Measurements from ENCODE around the gene DNAJC6. TPM values are rescaled to one million over a fixed set of nuclear protein-coding genes. Genes with fewer than 3 reads are reported as not detected.

DNAJC6 gene
- total RNA-seq, 2 donors from 2014 or later: 13.8 to 15.4 TPM

DNA sequence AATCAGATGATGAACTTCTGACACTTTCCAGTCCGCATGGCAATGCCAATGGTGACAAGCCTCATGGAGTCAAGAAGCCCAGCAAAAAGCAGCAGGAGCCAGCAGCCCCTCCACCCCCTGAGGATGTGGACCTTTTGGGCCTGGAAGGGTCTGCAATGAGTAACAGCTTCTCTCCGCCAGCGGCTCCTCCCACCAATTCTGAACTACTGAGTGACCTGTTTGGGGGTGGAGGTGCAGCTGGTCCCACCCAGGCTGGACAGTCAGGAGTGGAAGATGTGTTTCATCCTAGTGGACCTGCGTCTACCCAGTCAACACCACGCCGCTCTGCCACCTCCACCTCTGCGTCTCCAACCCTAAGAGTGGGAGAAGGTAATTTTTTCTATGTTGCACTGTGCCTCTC is 83.2 kb downstream of the DNAJC6 start:
- ATAC-seq (no peak), DNase-seq (no peak)
- intact Hi-C loops (cut with DNase I): no loop called here

GRCh38 chr1:65393347-65393746 is 84.0 kb downstream of the DNAJC6 start:
- ATAC-seq: no peak
- intact Hi-C loops (cut with DNase I): no loop called here
- DNase-seq: no peak

- no peak for DNase-seq
- intact Hi-C loops (cut with DNase I): no loop called here
- ATAC-seq: no peak
These were observed 84.6 kb downstream of the DNAJC6 start for GRCh38 chr1:65393928-65394327.

- no peak for DNase-seq
- ATAC-seq: no peak
- intact Hi-C loops (cut with DNase I): no loop called here
These were observed 86.7 kb downstream of the DNAJC6 start for GRCh38 chr1:65395887-65396612.

DNA sequence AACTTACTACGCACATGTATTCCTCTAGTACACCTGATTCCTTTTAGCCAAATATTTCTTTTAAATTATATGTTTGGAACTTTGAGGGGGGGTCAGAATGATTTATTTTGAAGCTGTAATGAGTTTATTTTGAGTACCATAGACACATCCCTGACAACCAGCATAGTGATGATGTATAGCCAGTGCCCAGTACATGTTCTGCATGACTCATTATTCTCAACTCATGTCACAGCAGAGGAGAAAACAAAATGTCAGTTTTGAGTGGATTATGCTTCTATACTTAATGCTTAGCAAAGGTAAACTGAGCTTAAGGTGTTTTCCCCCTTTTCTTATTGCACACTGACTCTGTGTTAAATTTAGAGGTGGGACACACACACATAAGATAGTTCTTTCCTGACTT is 88.7 kb downstream of the DNAJC6 start:
- ATAC-seq: no peak
- intact Hi-C loops (cut with DNase I): no loop called here
- DNase-seq: no peak

- no peak for ATAC-seq
- intact Hi-C loops (cut with DNase I): no loop called here
These were observed 89.7 kb downstream of the DNAJC6 start for GRCh38 chr1:65399003-65399402.

GRCh38 chr1:65401612-65402011 is 92.3 kb downstream of the DNAJC6 start:
- DNase-seq: no peak
- no peak for ATAC-seq
- intact Hi-C loops (cut with DNase I): no loop called here

More at GRCh38 chr1:65399003-65399402, 89.7 kb downstream of the DNAJC6 start:
- no peak for DNase-seq

- no peak for DNase-seq
- intact Hi-C loops (cut with DNase I): no loop called here
- no peak for ATAC-seq
These were observed 95.6 kb downstream of the DNAJC6 start for GRCh38 chr1:65404941-65405340.

GRCh38 chr1:65407877-65408276 is 98.5 kb downstream of the DNAJC6 start:
- ATAC-seq (no peak), DNase-seq (no peak)
- intact Hi-C loops (cut with DNase I): no loop called here

GRCh38 chr1:65409314-65409713 is 100.0 kb downstream of the DNAJC6 start:
- intact Hi-C loops (cut with DNase I): no loop called here
- DNase-seq (no peak), ATAC-seq (no peak)

DNA sequence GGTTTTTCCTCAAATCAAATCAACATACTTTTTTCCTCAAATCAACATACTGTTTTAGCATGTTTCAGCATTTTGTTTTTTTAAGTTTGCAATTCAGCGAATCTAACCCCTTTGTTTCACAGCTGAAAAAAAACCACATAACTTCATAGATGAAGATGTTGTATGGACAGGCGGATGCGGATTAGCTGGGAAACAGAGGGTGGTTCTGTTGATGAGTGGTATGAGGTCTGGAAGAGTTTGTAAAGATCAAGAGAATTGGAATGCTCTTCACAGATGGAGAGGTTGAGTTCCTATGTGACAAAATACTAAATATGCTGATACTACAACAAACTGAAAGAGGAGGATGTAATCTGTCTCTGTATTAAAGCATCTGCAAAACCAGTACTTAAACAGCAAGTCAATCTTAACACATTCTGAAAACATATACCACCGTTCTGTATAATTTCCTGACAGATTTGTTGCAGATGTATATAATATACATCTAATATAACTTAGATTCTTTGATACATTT is 100.5 kb downstream of the DNAJC6 start:
- DNase-seq (no peak), ATAC-seq (no peak)
- intact Hi-C loops (cut with DNase I): no loop called here

- DNase-seq (no peak), ATAC-seq (no peak)
- intact Hi-C loops (cut with DNase I): no loop called here
These were observed 103.1 kb downstream of the DNAJC6 start for GRCh38 chr1:65412256-65412983.

DNA sequence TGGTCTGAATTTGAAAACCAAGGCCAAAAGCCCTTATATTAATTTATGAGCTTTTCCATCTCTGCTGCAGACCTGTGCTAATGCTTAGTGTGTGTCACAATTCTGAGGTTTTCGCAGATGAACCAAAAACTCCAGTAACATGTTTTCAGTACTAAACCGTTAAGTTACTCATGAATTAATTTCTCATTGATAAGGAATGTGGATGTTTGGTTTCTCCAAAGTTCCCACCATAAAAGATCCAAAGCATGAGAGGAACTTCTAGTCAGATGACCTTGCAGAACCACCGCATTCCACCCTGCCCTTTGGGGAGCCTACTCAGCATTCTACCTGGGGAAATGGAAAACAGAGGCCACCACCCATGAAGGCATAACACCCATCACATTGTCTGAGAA is 103.6 kb downstream of the DNAJC6 start:
- DNase-seq (no peak), ATAC-seq (no peak)
- intact Hi-C loops (cut with DNase I): no loop called here

- ATAC-seq: no peak
- intact Hi-C loops (cut with DNase I): no loop called here
These were observed 105.2 kb downstream of the DNAJC6 start for GRCh38 chr1:65414538-65414937.

GRCh38 chr1:65416767-65417166 is 107.4 kb downstream of the DNAJC6 start:
- DNase-seq: no peak
- intact Hi-C loops (cut with DNase I): no loop called here
- no peak for ATAC-seq

More at GRCh38 chr1:65414538-65414937, 105.2 kb downstream of the DNAJC6 start:
- DNase-seq: no peak

DNA sequence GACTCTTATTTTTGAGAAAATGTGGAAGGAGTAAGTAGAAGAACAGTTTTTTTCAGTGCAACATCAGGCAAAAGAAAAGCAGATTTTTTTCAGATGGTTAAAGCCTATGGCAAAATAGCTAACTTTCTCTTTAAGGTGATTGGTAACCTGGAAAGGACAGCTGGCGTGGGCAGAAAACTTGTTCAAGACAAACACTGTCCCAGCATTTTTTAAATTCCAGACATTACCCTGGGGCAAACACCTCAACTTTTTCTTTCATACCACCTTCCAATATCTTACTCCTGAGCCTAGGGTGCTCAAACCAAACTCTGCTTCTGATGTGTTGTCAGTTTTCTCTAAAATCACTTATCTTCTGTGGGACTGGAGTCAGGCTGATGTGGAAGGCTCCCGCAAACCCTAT is 108.4 kb downstream of the DNAJC6 start:
- no peak for ATAC-seq
- intact Hi-C loops (cut with DNase I): no loop called here
- DNase-seq: no peak

GRCh38 chr1:65418522-65419185 is 109.3 kb downstream of the DNAJC6 start:
- intact Hi-C loops (cut with DNase I): no loop called here
- no peak for DNase-seq
- no peak for ATAC-seq

GRCh38 chr1:65419681-65420589 is 110.6 kb downstream of the DNAJC6 start:
- peak; percentile 94 to 98 for ATAC-seq
- intact Hi-C loops (cut with DNase I): loop anchor here in 1 of 2 donors (10.0 kb wide), 1 partner anchor 365 kb away; no protein-coding TSS in a partner anchor
- DNase-seq: peak; percentile 98

Measured in left cardiac atrium (tissue), 4 donors.